ENCODE measurements around the gene YIPF2. TPM values are rescaled to one million over a fixed set of nuclear protein-coding genes. Genes with fewer than 3 reads are reported as not detected.

The YIPF2 gene
- total and polyA plus RNA-seq, 10 of the 15 experiments (the other 5 are each of a cell fraction or from before 2014, with no cell fraction given): 0.92 to 38.9 (median 17.6) TPM

- ChIA-PET SMC1A (ENCODE audit: uncharacterized antibody, unreplicated experiment) (no interaction called here), CTCF (no interaction called here), POLR2A (no interaction called here), RAD21 (ENCODE audit: unreplicated experiment) (interaction anchor here (2.8 kb wide), 1 partner anchor 11 kb away, joined by 10 read pairs; no protein-coding TSS in a partner anchor)
- no TSS peak for BruUV-seq (replicated peaks)
- FAIRE-seq: no peak
- in situ Hi-C loops (cut with MboI): no loop called here
- Histone ChIP-seq H3K27me3 (replicated peaks in 1 of 2; ENCODE audit: control insufficient read depth in 2 of 2, insufficient read depth in 2 of 2, low read length in 1 of 2) (no peaks in the 10 kb centered on the region), H3K9ac (ENCODE audit: control insufficient read depth, insufficient read depth, low read length) (no peak overlapping the region), H2AFZ (ENCODE audit: control insufficient read depth, low read depth, low read length) (no peak overlapping the region), H3K9me3 (replicated peaks; ENCODE audit: control insufficient read depth, insufficient read depth, low read length) (peaks cover 1% of the 10 kb centered on the region; the same call in 1 of the 3 replicates), H3K79me2 (ENCODE audit: control insufficient read depth, insufficient read depth, low read length) (peaks cover 78% of the 10 kb centered on the region), H3K36me3 (ENCODE audit: control insufficient read depth in 2 of 2, insufficient read depth in 2 of 2, low read length in 1 of 2) (peaks cover 8 to 11% of the 10 kb centered on the region in 2 experiments; a peak in 3 of 4 replicates), H3K4me3 (no peak overlapping the region), H4K20me1 (ENCODE audit: control insufficient read depth, insufficient read depth) (peaks cover 4% of the 10 kb centered on the region), H3K27ac (ENCODE audit: control insufficient read depth, insufficient read depth) (no peak overlapping the region), H3K4me1 (ENCODE audit: control insufficient read depth, insufficient read depth, low read length) (peaks cover 30% of the 10 kb centered on the region), H3K4me2 (ENCODE audit: control insufficient read depth, insufficient read depth) (no peak overlapping the region)
- intact Hi-C loops (cut with micrococcal nuclease; ENCODE audit: unreplicated experiment): no loop called here
- TF ChIP-seq POLR2A (IDR thresholded peaks at IDR 0.05; ENCODE audit: low read depth, low read length) (0 out of 2 replicates have a peak, but pooled peaks have one; percentile 38), GABPA (IDR thresholded peaks at IDR 0.05; ENCODE audit: low read depth) (no peak)
- WGBS (ENCODE audit: insufficient coverage, insufficient replicate concordance, low lambda C conversion rate, missing lambda C conversion rate): 50% methylated on average over 5 of the region's 5 CpGs
- no peak for DNase-seq (ENCODE audit: low read depth, low spot score)
- ATAC-seq: no peak
Measured at GRCh38 chr19:10977742-10978092, 49.3 kb upstream of the YIPF2 start.

- FAIRE-seq (no peak), DNase-seq (ENCODE audit: low read depth, low spot score) (no peak), ATAC-seq (no peak)
- intact Hi-C loops (cut with micrococcal nuclease; ENCODE audit: unreplicated experiment): no loop called here
- no TSS peak for BruUV-seq (replicated peaks)
- no peak overlapping the region for H3K4me3 ChIP-seq
- peaks cover 8 to 11% of the 10 kb centered on the region in 2 experiments; a peak in 3 of 4 replicates for H3K36me3 ChIP-seq (ENCODE audit: control insufficient read depth in 2 of 2, insufficient read depth in 2 of 2, low read length in 1 of 2)
- H2AFZ ChIP-seq (ENCODE audit: control insufficient read depth, low read depth, low read length): no peak overlapping the region
- WGBS (ENCODE audit: insufficient coverage, insufficient replicate concordance, low lambda C conversion rate, missing lambda C conversion rate): 91% methylated on average over 15 of the region's 19 CpGs
- CTCF ChIA-PET: interaction anchor here (2.1 kb wide), 1 partner anchor 35 kb away, joined by 4 read pairs; no protein-coding TSS in a partner anchor
- H3K27ac ChIP-seq (ENCODE audit: control insufficient read depth, insufficient read depth): no peak overlapping the region
- peaks cover 30% of the 10 kb centered on the region for H3K4me1 ChIP-seq (ENCODE audit: control insufficient read depth, insufficient read depth, low read length)
- H3K79me2 ChIP-seq (ENCODE audit: control insufficient read depth, insufficient read depth, low read length): peaks cover 82% of the 10 kb centered on the region
- no peak overlapping the region for H3K9ac ChIP-seq (ENCODE audit: control insufficient read depth, insufficient read depth, low read length)
- POLR2A ChIA-PET: no interaction called here
- in situ Hi-C loops (cut with MboI): no loop called here
- SMC1A ChIA-PET (ENCODE audit: uncharacterized antibody, unreplicated experiment): interaction anchor here (0.7 to 1.8 kb wide), 2 partner anchors 10 to 34 kb away, joined by 3 to 4 read pairs; no protein-coding TSS in a partner anchor
- H3K9me3 ChIP-seq (replicated peaks; ENCODE audit: control insufficient read depth, insufficient read depth, low read length): peaks cover 1% of the 10 kb centered on the region; the same call in 1 of the 3 replicates
- H3K4me2 ChIP-seq (ENCODE audit: control insufficient read depth, insufficient read depth): no peak overlapping the region
- peaks cover 4% of the 10 kb centered on the region for H4K20me1 ChIP-seq (ENCODE audit: control insufficient read depth, insufficient read depth)
- RAD21 ChIA-PET (ENCODE audit: unreplicated experiment): interaction anchor here (0.7 kb wide), 1 partner anchor 25 kb away, joined by 3 read pairs; no protein-coding TSS in a partner anchor
- H3K27me3 ChIP-seq (replicated peaks in 1 of 2; ENCODE audit: control insufficient read depth in 2 of 2, insufficient read depth in 2 of 2, low read length in 1 of 2): no peaks in the 10 kb centered on the region
- TF ChIP-seq NR2C1 (IDR thresholded peaks at IDR 0.05) (no peak), EZH2 (IDR thresholded peaks at IDR 0.05; ENCODE audit: borderline replicate concordance, control insufficient read depth, low read depth, low read length) (no peak), RAD51 (IDR thresholded peaks at IDR 0.05) (no peak), EP300 (IDR thresholded peaks at IDR 0.05; ENCODE audit: borderline replicate concordance in 1 of 2, control insufficient read depth in 1 of 2, low read depth in 2 of 2, low read length in 2 of 2) (no peak), SREBF1 (IDR thresholded peaks at IDR 0.05; ENCODE audit: low read length) (no peak), YY1 (IDR thresholded peaks at IDR 0.05; ENCODE audit: low read depth, low read length) (no peak), HDAC6 (IDR thresholded peaks at IDR 0.05; ENCODE audit: unreplicated experiment) (no peak), RCOR1 (conservative IDR thresholded peaks at IDR 0.05; ENCODE audit: low read depth, low read length) (no peak), ATF3 (IDR thresholded peaks at IDR 0.05; ENCODE audit: borderline replicate concordance, extremely low read depth, low read depth, low read length) (no peak), KAT2A (conservative IDR thresholded peaks at IDR 0.05; ENCODE audit: control insufficient read depth, low read depth, low read length) (no peak), KLF5 (IDR thresholded peaks at IDR 0.05; ENCODE audit: partially characterized antibody) (no peak), RB1 (IDR thresholded peaks at IDR 0.05; ENCODE audit: borderline replicate concordance) (no peak), CBX3 (IDR thresholded peaks at IDR 0.05; ENCODE audit: borderline replicate concordance, low read depth) (no peak), RFX5 (IDR thresholded peaks at IDR 0.05; ENCODE audit: low read depth, low read length) (no peak), IRF3 (IDR thresholded peaks at IDR 0.05) (no peak)
Measured at GRCh38 chr19:10976131-10976892, 47.9 kb upstream of the YIPF2 start.
